HG02870 (cell line): Measurements from ENCODE around the gene SRCIN1.
A peak's percentile ranks its signal among the peaks of the same experiment; 100 is the strongest.

Experiments used
- ATAC-seq: cut with Tn5 transposase; IDR thresholded peaks from one replicate; pipeline ENCODE4 v1.9.1; 2021; ENCODE audit warnings: mild to moderate bottlenecking, moderate library complexity; ENCODE audit not compliant: unreplicated experiment

The SRCIN1 gene

DNA sequence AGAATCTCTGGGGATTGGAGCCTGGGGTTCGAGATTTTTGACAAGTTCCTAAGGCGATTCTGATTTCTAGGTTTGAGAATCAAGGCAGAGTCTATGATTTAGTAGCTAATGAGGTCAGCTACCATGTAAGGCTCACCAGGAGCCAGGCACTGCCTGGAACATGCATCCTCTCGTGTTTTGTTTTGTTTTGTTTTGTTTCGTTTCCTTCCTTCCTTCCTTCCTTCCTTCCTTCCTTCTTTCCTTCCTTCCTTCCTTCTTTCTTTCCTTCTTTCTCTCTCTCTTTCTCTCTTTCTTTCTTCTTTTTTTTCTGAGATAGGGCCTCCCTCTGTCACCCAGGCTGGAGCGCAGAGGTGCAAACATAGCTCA lies 39.1 kb downstream of the SRCIN1 start:
- ATAC-seq, result no peak

DNA sequence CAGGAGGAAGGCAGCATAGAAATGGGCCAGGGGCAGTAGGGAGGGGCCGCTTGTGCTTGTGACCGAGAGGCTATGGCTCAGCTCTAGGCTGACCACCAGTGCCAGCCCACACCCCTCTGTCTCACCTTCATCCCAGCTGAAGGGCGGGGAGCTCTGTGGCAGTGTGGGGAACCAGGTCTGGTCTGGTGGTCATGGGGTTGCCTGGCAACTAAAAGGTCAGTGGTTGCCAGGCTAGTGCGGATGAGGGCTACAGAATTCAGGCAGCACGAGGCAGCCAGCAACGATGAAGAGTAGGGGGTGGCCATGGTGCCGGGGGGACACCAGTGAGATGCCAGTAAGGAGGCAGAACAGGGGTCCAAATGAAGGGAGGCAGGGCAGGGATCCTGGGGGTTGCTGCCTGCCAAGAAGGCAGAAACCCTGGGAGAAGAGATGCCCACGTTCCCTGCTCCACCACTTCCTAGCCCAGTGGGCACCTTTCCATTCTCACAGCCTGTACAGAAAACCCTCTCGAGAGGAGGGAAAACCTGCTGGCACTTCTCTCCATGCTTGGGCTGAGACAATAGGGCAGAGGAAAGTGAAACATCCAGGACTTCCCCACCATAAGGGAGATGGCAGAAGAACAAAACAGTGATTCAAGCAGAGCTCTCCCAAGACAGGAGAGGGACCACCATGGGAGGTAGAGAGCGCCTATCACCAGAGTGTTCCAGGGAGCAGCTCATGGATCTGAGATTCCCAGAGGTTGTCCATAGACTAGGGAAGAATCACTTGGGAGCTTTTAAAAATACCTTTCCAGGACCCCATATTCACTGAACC lies 39.7 kb downstream of the SRCIN1 start:
- no peak for ATAC-seq

DNA sequence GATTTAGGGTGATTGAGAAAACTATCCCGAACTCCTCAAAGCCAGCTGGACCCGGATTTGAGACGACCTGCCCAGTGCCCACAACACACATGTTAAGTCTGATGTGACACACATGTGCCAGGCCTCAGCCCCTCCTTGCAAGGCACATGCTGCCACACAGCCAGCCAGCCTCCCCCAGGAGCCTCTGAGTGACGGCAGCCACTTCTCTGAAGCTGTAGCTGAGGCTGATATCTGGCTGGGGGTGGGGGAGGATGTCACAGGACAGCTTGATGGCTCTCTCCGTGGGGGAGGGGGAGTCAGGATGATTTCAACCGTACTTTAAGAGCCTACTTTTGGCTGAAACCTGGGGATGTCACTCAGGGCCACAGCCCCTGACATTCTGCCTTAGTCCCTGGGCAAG lies 40.9 kb downstream of the SRCIN1 start:
- ATAC-seq, result no peak

DNA sequence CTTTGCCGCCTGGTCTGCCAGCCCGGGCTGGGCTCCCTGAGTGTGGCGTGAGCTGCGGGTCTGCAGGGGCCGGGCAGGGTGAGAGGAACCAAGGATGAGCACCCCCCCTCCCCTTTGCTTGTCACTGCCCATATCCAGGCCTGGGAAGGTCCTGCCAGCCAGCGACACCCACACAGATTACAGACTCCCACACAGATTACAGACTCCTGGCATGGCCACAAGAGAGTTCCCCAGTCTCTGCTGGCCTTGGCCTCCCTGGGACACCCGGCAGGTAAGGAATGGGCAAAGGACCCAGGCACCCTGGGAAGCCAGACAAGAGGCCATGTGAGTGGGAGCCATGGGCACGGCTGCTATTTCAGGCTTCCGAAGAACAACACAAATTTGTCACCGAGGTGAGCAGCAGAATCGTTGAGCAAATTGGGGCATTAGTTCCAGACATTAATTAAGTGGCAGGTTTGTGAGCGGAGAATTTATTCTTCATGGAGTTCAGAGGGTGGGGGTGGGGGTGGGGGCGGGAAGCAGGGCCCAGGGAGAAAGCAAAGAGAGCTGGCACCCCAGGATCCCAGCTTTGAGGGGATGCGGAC lies 41.4 kb downstream of the SRCIN1 start:
- no peak for ATAC-seq

DNA sequence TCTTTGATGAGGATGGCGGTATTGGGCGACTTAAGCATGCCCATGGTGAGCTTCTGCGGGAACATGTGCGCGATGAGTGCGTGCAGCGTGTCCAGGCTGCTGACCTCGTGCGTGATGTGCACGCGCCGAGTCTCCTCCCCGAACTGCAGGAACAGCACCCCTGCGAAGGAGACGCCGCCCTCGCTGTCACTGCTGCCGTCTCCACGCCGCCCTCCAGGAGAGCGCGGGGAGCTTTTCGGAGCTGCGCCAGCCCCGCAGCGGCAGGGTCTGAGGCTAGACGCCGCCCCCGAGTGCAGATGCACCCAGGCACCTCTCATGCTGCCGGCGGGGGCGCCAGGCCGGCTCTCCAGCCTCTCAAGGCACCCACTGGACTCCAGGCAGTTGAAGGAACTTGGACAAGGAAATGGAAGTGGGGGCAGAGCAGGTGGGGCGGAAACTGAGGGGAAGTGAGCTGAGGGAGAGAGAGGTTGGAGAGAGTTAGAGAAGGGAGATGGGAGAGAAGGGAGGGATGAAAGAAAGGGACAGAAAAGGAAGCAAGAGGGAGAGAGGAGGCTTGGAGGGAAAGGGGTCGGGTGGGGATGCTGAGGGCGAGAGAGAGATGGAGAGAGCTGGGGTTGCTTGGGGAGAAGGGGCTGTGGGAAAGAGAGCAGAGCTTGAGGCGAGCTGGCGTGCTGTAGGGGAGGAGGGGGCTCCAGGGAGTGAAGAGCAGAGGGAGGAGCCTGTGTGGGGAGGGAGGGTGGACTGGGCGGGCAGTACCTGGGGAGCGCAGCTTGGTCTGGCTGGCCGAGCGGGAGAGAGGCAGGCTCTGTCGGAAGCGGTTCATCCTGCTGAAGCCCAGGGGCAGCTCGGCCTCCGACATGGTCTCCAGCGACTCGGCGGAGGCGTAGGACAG lies 42.1 kb downstream of the SRCIN1 start:
- ATAC-seq, result no peak

DNA sequence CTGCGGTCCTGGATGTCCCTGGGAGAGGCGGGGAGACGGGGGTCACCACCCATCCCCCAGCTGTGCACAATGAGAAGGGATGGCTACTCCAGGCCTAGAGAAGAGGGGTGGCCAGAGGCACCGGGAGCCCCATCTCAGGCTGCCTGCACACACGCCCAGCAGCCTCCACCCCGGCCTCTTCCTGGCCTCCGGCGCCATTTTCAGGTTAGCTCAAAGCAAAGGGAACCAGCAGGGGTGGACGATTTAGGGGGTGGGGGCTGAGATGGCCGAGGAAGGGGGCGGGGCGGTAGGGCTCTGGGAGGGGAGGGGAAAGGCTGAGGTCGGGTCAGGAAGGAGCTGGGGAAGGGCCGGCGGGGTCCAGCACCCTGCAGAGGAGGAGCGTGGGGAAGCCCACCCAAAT lies 42.8 kb downstream of the SRCIN1 start:
- ATAC-seq, result no peak

DNA sequence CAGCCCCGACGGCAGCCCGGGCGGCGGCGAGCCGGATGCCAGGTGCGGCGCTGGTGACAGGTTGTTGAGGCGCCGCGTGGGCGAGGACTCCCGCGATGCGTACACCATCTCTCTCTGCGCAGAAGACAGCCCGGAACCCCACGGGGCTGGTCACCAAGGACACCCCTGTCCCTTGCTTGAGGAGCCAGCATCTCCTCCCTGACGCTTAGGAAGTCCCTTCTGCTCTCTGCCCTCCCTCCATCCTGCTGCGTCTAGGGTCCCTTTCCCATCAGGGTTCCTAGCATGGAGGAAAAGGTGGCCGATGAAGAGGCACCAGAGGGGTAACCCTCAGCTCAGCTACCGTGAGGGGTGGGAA lies 43.6 kb downstream of the SRCIN1 start:
- no peak for ATAC-seq

DNA sequence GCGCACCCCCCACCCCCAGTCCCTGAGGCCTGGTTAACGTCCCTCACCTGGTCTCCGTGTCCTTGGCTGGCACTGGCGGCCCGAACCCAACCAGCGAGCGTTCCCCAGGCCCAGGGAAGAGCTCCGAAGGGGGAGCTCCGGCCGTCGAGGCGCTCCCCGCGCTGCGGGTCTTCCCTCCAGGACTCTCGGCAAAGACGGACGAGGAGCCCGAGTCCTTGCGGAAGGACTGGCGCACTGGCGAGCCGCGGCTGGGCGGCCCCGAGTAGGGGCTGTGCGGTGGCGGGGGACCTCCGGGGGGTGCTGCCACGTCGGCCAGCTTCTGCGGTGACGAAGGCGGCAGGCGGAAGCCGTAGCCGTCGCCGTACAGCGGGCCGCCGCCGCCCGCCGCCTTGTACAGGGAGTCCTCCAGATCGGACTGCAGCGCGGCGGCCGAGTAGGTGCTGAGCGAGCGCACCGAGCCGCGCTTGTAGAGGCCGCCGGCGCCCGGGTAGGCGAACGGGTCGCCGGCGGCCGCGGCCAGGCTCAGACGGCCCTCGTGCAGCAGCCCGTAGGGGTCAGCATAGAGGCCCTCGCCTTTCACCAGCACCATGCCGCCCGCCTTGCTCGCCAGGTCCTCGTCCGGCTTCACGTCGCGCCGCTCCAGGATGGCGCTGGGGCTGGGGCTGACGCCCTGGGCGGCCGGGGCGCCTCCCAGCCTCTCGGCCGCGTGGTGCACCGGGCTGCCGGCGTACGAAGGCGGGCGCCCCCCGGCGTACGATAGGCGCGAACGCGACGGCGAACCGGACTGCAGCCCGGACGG lies 44.1 kb downstream of the SRCIN1 start:
- no peak for ATAC-seq

DNA sequence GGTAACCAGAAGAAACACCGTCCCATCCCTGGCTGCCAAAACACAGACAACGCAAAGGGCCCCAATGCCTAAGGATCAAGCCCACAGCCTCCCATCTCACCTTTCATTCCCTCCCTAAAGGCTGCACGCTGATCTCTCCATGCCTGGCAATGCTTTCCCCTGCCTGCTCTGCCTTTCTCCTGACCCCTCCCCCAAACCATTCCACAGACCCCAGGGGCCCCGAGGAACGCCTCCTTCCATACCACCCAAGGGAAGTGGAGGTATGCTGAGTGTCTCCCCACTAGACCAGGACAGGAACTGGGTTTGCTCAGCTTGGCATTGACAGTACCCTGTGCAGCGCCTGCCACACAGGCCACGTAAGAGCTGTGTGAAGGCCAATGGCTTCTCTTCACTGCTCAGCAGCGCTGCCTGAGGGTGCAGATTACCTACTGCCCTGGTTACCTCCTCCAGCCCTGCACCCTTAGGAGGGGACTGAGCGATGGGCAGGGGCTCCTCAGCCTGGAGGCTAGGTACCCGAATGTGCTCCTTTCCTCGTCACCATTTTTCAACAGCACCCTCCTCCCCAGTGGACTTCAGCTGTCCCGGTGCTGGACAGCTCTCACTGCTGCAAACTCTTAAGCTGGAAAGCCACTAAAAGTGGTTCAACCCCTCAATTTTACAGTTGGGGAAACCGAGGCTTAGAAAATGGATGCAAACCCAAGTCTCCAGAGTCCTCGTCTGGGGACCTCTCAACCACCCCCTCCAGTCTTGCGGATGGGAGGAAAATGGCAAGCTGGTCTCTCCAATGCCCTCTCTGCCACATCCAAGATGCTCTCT lies 45.0 kb downstream of the SRCIN1 start:
- ATAC-seq, result no peak

DNA sequence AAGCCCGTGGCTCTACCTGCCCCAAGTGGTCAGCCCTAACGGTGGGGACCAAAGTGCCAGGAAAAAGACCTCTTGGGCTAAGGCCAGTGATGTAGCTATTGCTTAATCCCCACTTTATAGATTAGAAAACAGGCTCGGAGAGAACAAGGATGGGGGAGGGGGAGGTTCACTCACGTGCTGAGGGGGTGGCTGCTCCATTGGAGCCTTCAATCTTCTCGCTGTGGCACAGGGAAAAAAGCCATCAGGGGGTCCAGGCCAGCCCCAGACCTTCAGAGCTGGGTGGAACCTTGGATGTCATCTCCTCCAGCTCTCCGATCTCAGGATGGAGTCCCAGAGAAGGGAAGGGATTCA lies 45.9 kb downstream of the SRCIN1 start:
- no peak for ATAC-seq

DNA sequence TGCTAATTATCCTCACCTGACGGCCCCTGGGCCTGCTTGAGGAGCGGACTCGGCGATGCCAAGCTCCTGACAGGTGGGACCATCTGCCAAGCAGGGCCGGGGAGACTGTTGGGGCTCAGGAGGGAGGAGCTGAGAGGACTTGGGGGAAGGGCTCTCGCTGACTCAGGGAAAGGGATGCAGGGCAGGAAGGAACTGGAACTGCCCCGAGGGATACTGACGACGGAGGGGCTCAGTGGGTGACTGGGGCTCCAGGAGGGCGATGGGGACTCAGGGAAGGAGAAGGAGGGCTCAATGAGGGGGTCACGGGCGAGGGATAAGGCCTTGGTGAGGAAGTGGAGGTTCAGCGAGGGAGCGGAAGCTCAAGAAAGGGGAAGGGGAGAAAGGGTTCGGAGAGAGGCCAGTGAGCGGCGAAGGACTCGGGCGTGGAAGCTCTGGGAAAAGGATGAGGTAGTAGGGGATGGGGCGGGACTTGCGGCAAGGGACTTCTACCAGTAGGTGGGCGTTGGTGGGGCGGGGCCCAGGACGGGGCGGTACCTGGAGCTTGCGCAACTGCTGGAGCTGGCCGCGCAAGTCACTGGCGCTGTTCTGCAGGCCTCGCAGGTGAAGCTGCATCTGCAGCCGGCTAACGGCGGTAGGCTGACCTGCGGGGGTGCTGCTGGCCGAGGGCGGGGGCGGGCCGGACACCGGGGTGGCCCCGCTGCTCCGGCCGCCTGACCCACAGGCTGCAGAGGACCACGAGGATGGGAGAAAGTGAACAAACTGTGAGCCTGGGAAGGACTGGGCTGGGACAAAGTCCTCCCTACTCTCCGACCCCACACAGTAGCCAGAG lies 46.5 kb downstream of the SRCIN1 start:
- peak; percentile 72 for ATAC-seq

DNA sequence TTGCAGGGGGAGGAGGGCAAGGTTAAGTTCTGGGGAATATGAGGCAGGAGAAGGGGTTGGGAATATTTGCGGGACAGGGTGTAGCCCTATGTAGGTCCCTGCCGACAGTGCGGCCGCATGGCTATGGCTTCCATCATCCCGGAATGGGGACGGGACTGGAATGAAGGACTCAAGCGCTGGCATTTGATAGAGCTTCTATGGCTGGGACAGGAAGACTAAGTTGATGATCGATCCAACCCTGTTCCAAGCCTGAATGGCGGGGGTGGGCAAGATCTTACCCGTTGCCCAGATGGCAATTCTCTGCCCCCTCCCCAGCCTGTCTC lies 47.1 kb downstream of the SRCIN1 start:
- no peak for ATAC-seq

DNA sequence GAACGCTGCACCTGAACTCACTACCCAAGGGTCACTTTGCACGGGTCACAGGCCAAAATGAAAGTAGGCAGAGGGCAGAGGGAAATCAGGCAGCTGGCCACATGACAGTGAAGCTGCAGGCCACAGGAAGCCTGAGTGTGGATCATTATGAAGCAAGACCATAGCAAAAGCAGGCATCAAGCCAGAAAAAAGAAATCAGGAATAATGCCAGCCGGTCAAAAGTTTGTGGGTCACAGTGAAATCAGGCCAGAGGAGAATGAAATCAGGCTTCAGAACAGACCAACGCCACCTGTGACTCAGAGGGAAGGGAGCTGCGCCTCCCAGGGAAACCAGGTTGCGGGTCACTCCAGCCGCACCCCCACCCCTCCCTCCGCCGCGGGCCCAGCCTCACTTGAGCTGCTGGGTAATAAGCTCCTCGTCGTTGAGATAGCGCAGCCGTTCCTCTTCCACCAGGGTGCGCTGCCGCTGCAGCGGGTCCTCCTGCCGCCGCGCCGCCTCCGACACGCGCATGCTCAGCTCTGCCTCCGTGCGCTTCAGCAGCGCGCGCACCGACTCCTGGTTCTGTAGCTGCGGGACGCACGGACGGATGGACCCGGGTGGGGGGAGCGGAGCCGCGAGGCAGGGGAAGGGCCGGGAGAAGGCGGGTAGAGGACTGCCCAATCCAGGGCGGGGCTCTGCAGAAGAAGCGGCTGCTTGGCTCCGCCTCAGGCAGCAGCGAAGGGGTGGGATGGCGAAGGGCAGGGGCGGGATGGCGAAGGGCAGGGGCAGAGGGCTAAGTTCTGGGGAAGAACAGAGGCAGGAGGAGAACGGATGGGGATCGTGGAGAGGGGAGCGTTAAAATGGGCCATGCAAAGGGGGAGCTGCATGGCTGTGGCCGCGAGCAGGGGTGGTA lies 47.7 kb downstream of the SRCIN1 start:
- ATAC-seq, result peak; percentile 49

DNA sequence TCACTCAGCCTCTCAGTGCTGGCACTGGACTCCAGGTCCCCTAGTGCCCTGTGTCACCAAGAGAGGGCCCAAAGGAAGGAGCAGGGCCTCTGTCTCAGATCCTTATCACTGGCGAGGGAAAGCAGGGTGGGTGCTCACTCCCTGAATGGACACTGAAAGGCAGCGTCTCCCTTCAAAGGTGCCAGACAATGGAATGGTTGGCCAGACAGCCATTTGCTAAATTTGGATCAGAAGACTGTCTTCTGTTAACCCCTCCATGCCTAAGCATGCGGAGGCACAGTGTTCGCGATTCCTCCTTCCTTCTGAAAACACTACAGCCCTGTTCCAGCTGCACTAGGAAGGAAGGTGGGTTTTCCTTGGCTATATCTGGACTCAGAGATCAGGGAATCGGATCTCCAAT lies 48.4 kb downstream of the SRCIN1 start:
- ATAC-seq, result no peak

DNA sequence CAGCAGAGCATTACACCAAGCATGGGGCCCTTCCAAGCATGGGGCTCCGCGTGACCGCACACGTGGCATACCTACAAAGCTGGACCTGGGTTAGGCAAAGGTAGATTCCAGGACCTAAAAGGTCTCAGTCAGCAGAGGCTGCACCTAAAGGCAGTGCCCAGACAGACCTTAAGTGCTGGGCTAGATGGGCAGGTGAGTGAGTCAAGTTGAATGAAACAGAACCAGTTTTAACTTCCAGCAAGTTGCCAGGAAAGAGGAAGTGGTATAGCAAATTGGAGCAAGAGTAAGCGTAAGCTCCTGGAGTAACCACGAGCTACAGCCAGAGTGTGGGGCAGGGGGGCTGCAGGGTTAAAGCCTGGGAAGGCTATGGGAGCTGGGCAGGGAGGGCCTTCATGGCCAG lies 49.5 kb downstream of the SRCIN1 start:
- no peak for ATAC-seq

DNA sequence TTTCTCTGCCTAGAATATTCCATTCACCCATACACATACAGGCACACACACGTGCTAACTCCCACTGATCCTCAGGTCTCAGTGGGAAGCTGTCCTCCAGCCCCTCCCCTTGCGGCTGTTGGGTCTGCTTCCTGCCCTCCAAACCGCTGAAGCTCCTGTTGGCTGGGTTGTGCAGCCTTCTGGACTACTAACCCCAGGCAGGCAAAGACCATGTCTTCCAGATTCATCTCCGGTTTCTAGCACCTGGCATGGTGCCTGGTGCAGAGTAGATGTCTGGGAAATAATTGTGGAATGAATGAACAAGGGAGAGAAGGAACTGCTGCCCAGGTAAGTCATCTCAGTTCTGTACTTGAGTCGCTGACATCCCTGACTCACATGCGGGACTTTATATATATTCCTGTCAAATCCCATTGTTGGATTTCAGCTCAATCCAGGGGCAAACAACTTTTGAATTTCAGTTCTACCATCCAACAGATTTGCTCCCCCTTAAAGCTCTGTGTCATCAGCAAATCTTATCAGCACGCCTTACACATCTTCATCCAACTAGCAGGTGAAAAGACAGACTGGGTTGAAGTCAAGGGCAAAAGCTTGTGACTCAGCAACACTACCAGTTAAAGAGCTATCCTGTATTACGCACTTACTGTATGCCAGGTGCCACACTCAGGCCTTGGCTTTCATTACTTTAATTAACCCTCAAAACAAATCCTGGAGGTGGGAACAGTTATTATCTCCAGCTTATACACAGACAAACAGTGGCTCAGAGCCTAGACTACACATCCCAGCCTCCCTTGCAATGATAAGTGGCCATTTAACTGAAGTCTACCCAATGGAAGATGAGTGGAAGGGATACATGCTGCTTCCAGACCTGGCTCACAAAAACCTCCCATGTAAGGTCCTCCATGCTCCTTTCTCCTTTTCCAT lies 51.1 kb downstream of the SRCIN1 start:
- ATAC-seq, result no peak

DNA sequence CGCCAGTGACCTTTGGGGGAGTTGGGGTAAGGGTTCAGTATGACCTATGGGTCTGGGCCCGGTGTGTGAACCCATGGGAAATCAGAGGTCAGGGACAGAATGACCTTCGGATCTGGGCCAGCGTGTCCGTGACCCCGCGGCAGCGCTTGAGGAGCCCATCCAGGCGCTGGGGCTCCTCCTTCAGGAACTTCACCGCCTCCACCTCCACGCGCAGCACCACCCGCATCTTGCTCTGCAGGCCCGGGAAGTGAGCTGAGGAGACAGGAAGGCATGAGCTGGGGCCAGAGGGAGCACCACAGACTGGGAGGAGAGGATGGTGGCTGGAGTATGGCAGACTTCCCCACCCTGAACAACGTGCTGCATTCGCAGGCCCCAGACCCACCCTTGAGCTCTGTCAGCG lies 53.4 kb downstream of the SRCIN1 start:
- ATAC-seq, result no peak

DNA sequence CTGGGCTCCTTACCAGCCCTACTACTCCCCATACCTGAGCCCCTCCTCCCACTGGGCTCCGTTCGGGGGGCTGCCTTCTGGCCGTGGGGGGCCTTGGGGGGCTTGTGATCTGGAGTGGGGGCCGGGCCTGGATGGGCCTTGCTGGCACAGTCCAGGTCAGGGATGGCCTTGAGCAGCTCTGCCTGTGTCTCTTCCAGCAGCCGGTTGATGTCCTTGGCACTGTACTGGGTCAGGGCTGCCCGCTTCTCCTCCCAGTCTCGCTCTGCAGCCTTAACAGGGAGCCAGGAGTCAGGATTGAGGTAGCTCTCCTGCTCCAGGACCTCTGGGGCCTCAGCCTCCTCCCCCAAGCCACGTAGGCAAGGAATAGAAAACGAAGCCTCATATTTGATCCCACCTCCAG lies 54.6 kb downstream of the SRCIN1 start:
- ATAC-seq, result no peak
